ENCODE data around the gene EEFSEC.

DNA sequence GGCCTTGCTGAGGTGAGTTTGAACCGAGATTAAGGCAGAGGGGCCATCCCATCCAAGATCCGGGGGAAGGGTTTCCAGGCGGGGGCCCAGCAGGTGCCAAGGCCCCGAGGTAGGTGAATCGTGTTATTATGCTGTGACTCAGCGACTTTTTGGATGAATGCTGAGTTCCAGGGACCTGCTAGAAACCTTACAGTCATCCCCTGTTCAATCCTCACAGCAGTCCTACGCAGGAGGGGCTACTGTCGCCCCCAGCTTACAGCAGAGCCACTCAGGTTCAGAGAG lies 272.5 kb downstream of the EEFSEC start:
- TF ChIP-seq POLR2A (IDR thresholded peaks at IDR 0.05) = no peak
- TF ChIP-seq, protein P1, sequence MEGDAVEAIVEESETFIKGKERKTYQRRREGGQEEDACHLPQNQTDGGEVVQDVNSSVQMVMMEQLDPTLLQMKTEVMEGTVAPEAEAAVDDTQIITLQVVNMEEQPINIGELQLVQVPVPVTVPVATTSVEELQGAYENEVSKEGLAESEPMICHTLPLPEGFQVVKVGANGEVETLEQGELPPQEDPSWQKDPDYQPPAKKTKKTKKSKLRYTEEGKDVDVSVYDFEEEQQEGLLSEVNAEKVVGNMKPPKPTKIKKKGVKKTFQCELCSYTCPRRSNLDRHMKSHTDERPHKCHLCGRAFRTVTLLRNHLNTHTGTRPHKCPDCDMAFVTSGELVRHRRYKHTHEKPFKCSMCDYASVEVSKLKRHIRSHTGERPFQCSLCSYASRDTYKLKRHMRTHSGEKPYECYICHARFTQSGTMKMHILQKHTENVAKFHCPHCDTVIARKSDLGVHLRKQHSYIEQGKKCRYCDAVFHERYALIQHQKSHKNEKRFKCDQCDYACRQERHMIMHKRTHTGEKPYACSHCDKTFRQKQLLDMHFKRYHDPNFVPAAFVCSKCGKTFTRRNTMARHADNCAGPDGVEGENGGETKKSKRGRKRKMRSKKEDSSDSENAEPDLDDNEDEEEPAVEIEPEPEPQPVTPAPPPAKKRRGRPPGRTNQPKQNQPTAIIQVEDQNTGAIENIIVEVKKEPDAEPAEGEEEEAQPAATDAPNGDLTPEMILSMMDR (IDR thresholded peaks at IDR 0.05) = no peak

All from adrenal gland (tissue), 5 donors.